Right lobe of liver (tissue), 6 donors: ENCODE results near the gene SPATS2L. TPM values are rescaled to one million over a fixed set of nuclear protein-coding genes. Genes with fewer than 3 reads are reported as not detected.

Experiments used
- ATAC-seq, 4 donors: fragments of 200-7000 bp; cut with Tn5 transposase; one replicate each; pipeline ENCODE4 v1.9.1; 2020; ENCODE audit warnings: mild to moderate bottlenecking in 4 of 4, moderate library complexity in 4 of 4
- DNase-seq, 3 donors: peaks; one replicate each; pipeline ENCODE4 v3.0.0-alpha.2; 2020
- H3K27ac ChIP-seq, 3 donors: fragments of 200-600 bp; one replicate each; pipeline ENCODE4 v1.8.0; 2022
- H3K27me3 ChIP-seq, 2 donors: fragments of 200-600 bp; one replicate each; pipeline ENCODE4 v1.8.0; 2022
- H3K36me3 ChIP-seq, 4 donors: fragments of 200-600 bp; sonication (generic) in 1 of 4; one replicate each; pipeline versions ENCODE4 v1.5.1 to v1.8.0; 2017 to 2022; ENCODE audit warnings: control low read depth in 1 of 4
- H3K4me1 ChIP-seq, 4 donors: fragments of 200-600 bp; sonication (generic) in 1 of 4; one replicate each; pipeline versions ENCODE4 v1.5.1 to v1.8.0; 2017 to 2022; ENCODE audit warnings: control low read depth in 1 of 4
- H3K4me3 ChIP-seq, 3 donors: fragments of 200-600 bp; one replicate each; pipeline ENCODE4 v1.8.0; 2022
- H3K9me3 ChIP-seq, 4 donors: fragments of 200-600 bp; sonication (generic) in 1 of 4; one replicate each; pipeline versions ENCODE4 v1.5.1 to v1.8.0; 2017 to 2022; ENCODE audit warnings: control low read depth in 1 of 4
- CTCF ChIP-seq, 4 donors: fragments of 200-600 bp in 3 of 4; fragments of 450-650 bp in 1 of 4; IDR thresholded peaks; one replicate each; pipeline versions ENCODE4 v1.5.1 to v1.8.0; 2016 to 2022; ENCODE audit warnings: antibody characterized with exemption in 4 of 4, mild to moderate bottlenecking in 2 of 4
- POLR2A ChIP-seq: fragments of 450-650 bp; IDR thresholded peaks from one replicate; pipeline ENCODE4 v1.6.1; 2017; ENCODE audit warnings: antibody characterized with exemption, mild to moderate bottlenecking
- WGBS: methylation state at CpG from one replicate; pipeline ENCODE4 v1.1.6; 2018; ENCODE audit warnings: low coverage, low lambda C conversion rate; ENCODE audit not compliant: insufficient coverage; ENCODE audit errors: missing lambda C conversion rate; 5-methylcytosine and 5-hydroxymethylcytosine counted together
- intact Hi-C, 2 donors: fragments of 100-400 bp; cut with DNase I; formaldehyde crosslinking; loops; one replicate each; pipeline versions ENCODE4 v1.11.2 to v1.14.1; 2022
- total RNA-seq, 6 experiments: library from RNA; depleted of rRNA in 2 of 6; stranded (reverse); fragments of >200 nt in 2 of 6; fragmentation: NEBNext Ultra II Directional in 3 of 6; extraction: Animal tissue kit (Norgen Biotek cat#: 25700) in 3 of 6; gene quantifications; one replicate each; pipeline versions ENCODE4 v1.1.0 to v1.2.4, GENCODE V29; 2016 to 2023
- donor health status: DM: no; HTN: yes; CAD: no.
- donor health status: DM: no; HTN: no; CAD: no.
- donor health status: DM: no; HTN: no; CAD: no.
- donor health status: DM: no; HTN: yes; CAD: no.
- donor health status: DM: no; HTN: yes; CAD: no.

Gene SPATS2L
- total RNA-seq, 6 experiments from 2014 or later: 60.7 to 109 (median 72.9) TPM

DNA sequence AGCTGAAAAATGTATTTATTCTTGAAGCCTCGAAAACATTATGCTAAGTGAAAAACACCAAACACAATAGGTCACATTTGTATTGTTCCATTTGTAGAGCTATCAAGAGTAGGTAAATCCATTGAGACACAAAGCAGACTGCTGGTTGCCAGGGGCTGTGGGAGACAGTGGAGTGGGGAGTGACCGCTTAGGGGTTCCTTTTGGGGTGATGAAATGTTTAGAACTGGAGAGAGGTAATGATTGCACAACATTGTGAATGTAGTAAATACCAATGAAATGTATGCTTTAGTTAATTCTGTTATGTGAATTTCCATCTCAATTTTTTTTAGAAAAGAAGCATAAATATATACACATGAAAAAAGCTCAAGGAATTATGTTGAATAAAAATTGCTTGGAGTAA, 187.6 kb downstream of the SPATS2L start:
- 48% methylated on average over 2 of the region's 2 CpGs for WGBS
- intact Hi-C loops: no loop called here
- H3K27ac ChIP-seq: no peak overlapping the region
- ATAC-seq (no peak), DNase-seq (no peak)
- no peaks in the 10 kb centered on the region for H3K9me3 ChIP-seq
- H3K4me3 ChIP-seq: no peak overlapping the region
- H3K36me3 ChIP-seq: peaks cover 0 to 38% (median 8%) of the 10 kb centered on the region in 4 donors
- no peaks in the 10 kb centered on the region for H3K4me1 ChIP-seq
- TF ChIP-seq CTCF (IDR thresholded peaks at IDR 0.05) (no peak), POLR2A (no peak)
- no peaks in the 10 kb centered on the region for H3K27me3 ChIP-seq

DNA sequence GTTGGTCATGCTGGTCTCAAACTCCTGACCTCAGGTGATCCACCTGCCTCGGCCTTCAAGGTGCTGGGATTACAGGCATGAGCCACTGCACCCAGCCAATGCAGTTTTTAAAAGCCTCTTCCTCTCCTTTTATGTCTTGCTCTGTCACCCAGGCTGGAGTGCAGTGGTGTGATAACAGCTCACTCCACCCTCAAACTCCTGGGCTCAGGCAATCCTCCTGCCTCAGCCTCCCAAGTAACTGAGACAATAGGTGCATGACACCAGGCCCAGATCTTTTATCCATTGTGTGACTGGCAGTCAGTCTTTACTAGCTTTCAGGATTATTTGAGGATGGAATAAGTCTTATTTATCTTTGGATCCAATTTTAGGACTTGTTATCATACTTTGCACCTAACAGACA, 190.2 kb downstream of the SPATS2L start:
- Histone ChIP-seq H3K4me3 (no peak overlapping the region), H3K27ac (no peak overlapping the region), H3K27me3 (no peaks in the 10 kb centered on the region), H3K36me3 (peaks cover 0 to 27% (median 8%) of the 10 kb centered on the region in 4 donors), H3K4me1 (no peaks in the 10 kb centered on the region), H3K9me3 (no peaks in the 10 kb centered on the region)
- ATAC-seq (no peak), DNase-seq (no peak)
- TF ChIP-seq POLR2A (no peak), CTCF (IDR thresholded peaks at IDR 0.05) (no peak)
- no CpG with 5 or more reads among the region's 1 CpG for WGBS
- intact Hi-C loops: no loop called here

DNA sequence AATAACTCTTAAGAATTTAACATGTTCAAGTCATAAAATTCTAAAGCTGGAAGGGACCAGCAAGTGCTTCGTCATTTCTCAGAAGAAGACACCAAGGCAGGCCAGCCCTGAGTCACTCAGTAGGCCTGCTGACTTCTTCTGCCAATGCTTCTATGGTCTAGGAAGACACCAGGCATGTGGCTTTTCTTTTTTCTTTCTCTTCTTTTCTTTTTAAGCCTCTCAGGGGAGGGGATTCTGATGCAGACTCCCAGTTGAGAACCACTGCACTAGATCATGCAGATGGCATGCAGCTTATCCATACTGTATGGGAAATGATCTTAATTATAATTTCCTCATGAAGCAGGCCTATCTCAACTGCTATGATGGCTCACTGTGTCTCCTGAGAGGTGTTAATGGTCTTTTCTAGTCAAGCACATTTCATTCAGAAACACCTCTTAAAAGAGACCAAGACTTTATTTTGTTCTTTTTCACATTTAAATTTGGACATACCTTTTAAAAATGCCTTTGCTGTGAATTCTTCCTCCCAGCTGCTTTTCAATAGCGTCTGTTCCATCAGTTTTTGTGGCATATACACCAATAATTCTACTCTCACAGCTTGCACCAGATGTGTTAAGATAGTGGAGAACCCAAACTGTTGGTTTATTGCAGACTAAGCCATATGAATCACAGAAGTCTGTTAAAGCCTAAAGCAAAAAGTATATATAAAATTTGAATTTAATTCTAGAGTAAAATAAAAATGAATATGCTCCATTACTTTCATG, 192.1 kb downstream of the SPATS2L start:
- Histone ChIP-seq H3K4me1 (no peaks in the 10 kb centered on the region), H3K9me3 (no peaks in the 10 kb centered on the region), H3K4me3 (no peak overlapping the region), H3K27me3 (no peaks in the 10 kb centered on the region), H3K36me3 (peaks cover 0 to 18% (median 6%) of the 10 kb centered on the region in 4 donors), H3K27ac (no peak overlapping the region)
- no peak for TF ChIP-seq POLR2A
- no peak for TF ChIP-seq CTCF (IDR thresholded peaks at IDR 0.05)
- ATAC-seq (no peak), DNase-seq (no peak)
- 96% methylated on average over 2 of the region's 2 CpGs for WGBS
- intact Hi-C loops: no loop called here

DNA sequence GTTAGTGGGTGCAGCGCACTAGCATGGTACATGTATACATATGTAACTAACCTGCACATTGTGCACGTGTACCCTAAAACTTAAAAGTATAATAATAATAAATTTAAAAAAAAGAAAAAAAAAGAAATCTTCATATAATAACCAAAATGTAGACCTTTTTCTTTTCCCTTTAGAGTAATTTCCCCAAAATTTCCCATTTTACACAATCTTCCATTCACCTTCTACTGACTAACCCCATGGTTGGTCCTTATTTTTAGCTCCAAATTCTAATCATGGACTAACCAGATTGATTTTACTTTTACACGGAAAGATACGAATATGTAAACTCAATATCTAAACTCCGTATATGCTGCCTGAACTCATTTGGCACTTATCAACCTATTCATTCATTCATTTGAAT, 195.7 kb downstream of the SPATS2L start:
- no peak for DNase-seq
- WGBS: 98% methylated on average over 5 of the region's 5 CpGs
- intact Hi-C loops: no loop called here
- Histone ChIP-seq H3K27me3 (no peaks in the 10 kb centered on the region), H3K36me3 (peaks cover 0 to 13% (median 6%) of the 10 kb centered on the region in 4 donors), H3K27ac (no peak overlapping the region), H3K4me1 (no peaks in the 10 kb centered on the region), H3K9me3 (no peaks in the 10 kb centered on the region), H3K4me3 (no peak overlapping the region)
- TF ChIP-seq CTCF (IDR thresholded peaks at IDR 0.05) (no peak), POLR2A (no peak)
- ATAC-seq: no peak
